Measurements from ENCODE around the gene TRIM22.

DNA sequence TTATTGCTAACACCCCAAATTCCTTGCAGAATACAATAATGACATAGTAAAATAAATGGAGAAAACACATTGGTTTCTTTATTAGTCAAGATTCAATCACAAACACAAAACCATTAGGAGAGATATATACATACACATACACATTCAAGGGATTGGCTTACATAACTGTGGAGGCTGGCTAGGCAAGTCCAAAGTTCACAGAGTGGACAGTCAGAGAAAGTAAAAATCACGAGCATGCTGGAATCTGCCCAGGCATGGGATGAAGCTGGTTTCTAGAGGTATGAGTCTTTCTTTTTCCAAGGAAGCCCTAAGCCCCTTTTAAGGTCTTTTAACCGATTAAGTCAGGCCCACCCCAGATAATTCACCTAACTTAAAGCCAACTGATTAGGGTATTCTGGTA, 33.0 kb downstream of the TRIM22 start:
- TF ChIP-seq, protein P1, sequence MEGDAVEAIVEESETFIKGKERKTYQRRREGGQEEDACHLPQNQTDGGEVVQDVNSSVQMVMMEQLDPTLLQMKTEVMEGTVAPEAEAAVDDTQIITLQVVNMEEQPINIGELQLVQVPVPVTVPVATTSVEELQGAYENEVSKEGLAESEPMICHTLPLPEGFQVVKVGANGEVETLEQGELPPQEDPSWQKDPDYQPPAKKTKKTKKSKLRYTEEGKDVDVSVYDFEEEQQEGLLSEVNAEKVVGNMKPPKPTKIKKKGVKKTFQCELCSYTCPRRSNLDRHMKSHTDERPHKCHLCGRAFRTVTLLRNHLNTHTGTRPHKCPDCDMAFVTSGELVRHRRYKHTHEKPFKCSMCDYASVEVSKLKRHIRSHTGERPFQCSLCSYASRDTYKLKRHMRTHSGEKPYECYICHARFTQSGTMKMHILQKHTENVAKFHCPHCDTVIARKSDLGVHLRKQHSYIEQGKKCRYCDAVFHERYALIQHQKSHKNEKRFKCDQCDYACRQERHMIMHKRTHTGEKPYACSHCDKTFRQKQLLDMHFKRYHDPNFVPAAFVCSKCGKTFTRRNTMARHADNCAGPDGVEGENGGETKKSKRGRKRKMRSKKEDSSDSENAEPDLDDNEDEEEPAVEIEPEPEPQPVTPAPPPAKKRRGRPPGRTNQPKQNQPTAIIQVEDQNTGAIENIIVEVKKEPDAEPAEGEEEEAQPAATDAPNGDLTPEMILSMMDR (IDR thresholded peaks at IDR 0.05; ENCODE audit: insufficient read depth, low read depth, low read length), result no peak
- TF ChIP-seq EZH2 (IDR thresholded peaks at IDR 0.05; ENCODE audit: insufficient read depth, low read length), result no peak
